ENCODE measurements around the gene TSPOAP1. TPM values are rescaled to one million over a fixed set of nuclear protein-coding genes. Genes with fewer than 3 reads are reported as not detected.

TSPOAP1 gene
- total and polyA plus RNA-seq, 4 donors, result 4.3 to 46.7 (median 15.0) TPM

- no peaks in the 10 kb centered on the region for H3K4me1 ChIP-seq (ENCODE audit: control insufficient read depth in 1 of 2, insufficient read depth in 2 of 2, low read length in 2 of 2)
- no peaks in the 10 kb centered on the region for H3K27me3 ChIP-seq (ENCODE audit: control insufficient read depth in 1 of 2, insufficient read depth in 2 of 2, low read length in 1 of 2)
- H3K36me3 ChIP-seq (ENCODE audit: control insufficient read depth in 1 of 2, insufficient read depth in 2 of 2, low read length in 1 of 2), result no peaks in the 10 kb centered on the region
- DNase-seq (no peak), ATAC-seq (ENCODE audit: low FRiP score) (no peak)
- WGBS, 2 donors, result 50 to 53% methylated on average over 7 of the region's 7 CpGs
- no peak overlapping the region for H3K4me3 ChIP-seq (ENCODE audit: low read length in 2 of 2)
- intact Hi-C loops (cut with DNase I), result no loop called here
- H3K27ac ChIP-seq (ENCODE audit: low read depth in 1 of 2, low read length in 2 of 2), result no peak overlapping the region
- H3K9me3 ChIP-seq (ENCODE audit: control insufficient read depth, low read length), result no peaks in the 10 kb centered on the region
Observed at GRCh38 chr17:58364270-58364942, 35.8 kb upstream of the TSPOAP1 start.

- Histone ChIP-seq H3K4me1 (ENCODE audit: control insufficient read depth in 1 of 2, insufficient read depth in 2 of 2, low read length in 2 of 2) (no peaks in the 10 kb centered on the region), H3K9me3 (ENCODE audit: control insufficient read depth, low read length) (no peaks in the 10 kb centered on the region), H3K4me3 (ENCODE audit: low read length in 2 of 2) (no peak overlapping the region), H3K36me3 (ENCODE audit: control insufficient read depth in 1 of 2, insufficient read depth in 2 of 2, low read length in 1 of 2) (no peaks in the 10 kb centered on the region), H3K27ac (ENCODE audit: low read depth in 1 of 2, low read length in 2 of 2) (no peak overlapping the region), H3K27me3 (ENCODE audit: control insufficient read depth in 1 of 2, insufficient read depth in 2 of 2, low read length in 1 of 2) (no peaks in the 10 kb centered on the region)
- 78 to 82% methylated on average over 8 of the region's 8 CpGs for WGBS, 2 donors
- ATAC-seq (ENCODE audit: low FRiP score), result no peak
- intact Hi-C loops (cut with DNase I), result no loop called here
- DNase-seq, result no peak
Observed at GRCh38 chr17:58363457-58364185, 35.0 kb upstream of the TSPOAP1 start.

- H3K4me3 ChIP-seq (ENCODE audit: low read length in 2 of 2), result no peak overlapping the region
- DNase-seq (no peak), ATAC-seq (ENCODE audit: low FRiP score) (no peak)
- H3K36me3 ChIP-seq (ENCODE audit: control insufficient read depth in 1 of 2, insufficient read depth in 2 of 2, low read length in 1 of 2), result no peaks in the 10 kb centered on the region
- no peaks in the 10 kb centered on the region for H3K4me1 ChIP-seq (ENCODE audit: control insufficient read depth in 1 of 2, insufficient read depth in 2 of 2, low read length in 2 of 2)
- no peak overlapping the region for H3K27ac ChIP-seq (ENCODE audit: low read depth in 1 of 2, low read length in 2 of 2)
- intact Hi-C loops (cut with DNase I), result no loop called here
- WGBS, 2 donors, result 88 to 94% methylated on average over 16 of the region's 16 CpGs
- no peaks in the 10 kb centered on the region for H3K27me3 ChIP-seq (ENCODE audit: control insufficient read depth in 1 of 2, insufficient read depth in 2 of 2, low read length in 1 of 2)
- H3K9me3 ChIP-seq (ENCODE audit: control insufficient read depth, low read length), result no peaks in the 10 kb centered on the region
Observed at GRCh38 chr17:58362368-58363014, 33.9 kb upstream of the TSPOAP1 start.

- intact Hi-C loops (cut with DNase I), result no loop called here
- Histone ChIP-seq H3K36me3 (ENCODE audit: control insufficient read depth in 1 of 2, insufficient read depth in 2 of 2, low read length in 1 of 2) (no peaks in the 10 kb centered on the region), H3K27ac (ENCODE audit: low read depth in 1 of 2, low read length in 2 of 2) (no peak overlapping the region), H3K4me1 (ENCODE audit: control insufficient read depth in 1 of 2, insufficient read depth in 2 of 2, low read length in 2 of 2) (no peaks in the 10 kb centered on the region), H3K9me3 (ENCODE audit: control insufficient read depth, low read length) (no peaks in the 10 kb centered on the region), H3K4me3 (ENCODE audit: low read length in 2 of 2) (no peak overlapping the region), H3K27me3 (ENCODE audit: control insufficient read depth in 1 of 2, insufficient read depth in 2 of 2, low read length in 1 of 2) (no peaks in the 10 kb centered on the region)
- DNase-seq (no peak), ATAC-seq (ENCODE audit: low FRiP score) (no peak)
- WGBS, 2 donors, result 40 to 55% methylated on average over 5 of the region's 5 CpGs
Observed at GRCh38 chr17:58360296-58361063, 31.9 kb upstream of the TSPOAP1 start.

GRCh38 chr17:58358408-58359172 is 30.0 kb upstream of the TSPOAP1 start:
- intact Hi-C loops (cut with DNase I), result loop anchor here in 1 of 2 donors (5.0 kb wide), 1 partner anchor 36 kb away; no protein-coding TSS in a partner anchor
- no peaks in the 10 kb centered on the region for H3K36me3 ChIP-seq (ENCODE audit: control insufficient read depth in 1 of 2, insufficient read depth in 2 of 2, low read length in 1 of 2)
- DNase-seq, result peak in 1 of 2 donors; percentile 26

GRCh38 chr17:58357312-58358297 is 29.0 kb upstream of the TSPOAP1 start:
- DNase-seq (no peak), ATAC-seq (ENCODE audit: low FRiP score) (no peak)
- Histone ChIP-seq H3K27me3 (ENCODE audit: control insufficient read depth in 1 of 2, insufficient read depth in 2 of 2, low read length in 1 of 2) (no peaks in the 10 kb centered on the region), H3K27ac (ENCODE audit: low read depth in 1 of 2, low read length in 2 of 2) (no peak overlapping the region), H3K4me1 (ENCODE audit: control insufficient read depth in 1 of 2, insufficient read depth in 2 of 2, low read length in 2 of 2) (no peaks in the 10 kb centered on the region), H3K4me3 (ENCODE audit: low read length in 2 of 2) (no peak overlapping the region), H3K9me3 (ENCODE audit: control insufficient read depth, low read length) (no peaks in the 10 kb centered on the region), H3K36me3 (ENCODE audit: control insufficient read depth in 1 of 2, insufficient read depth in 2 of 2, low read length in 1 of 2) (no peaks in the 10 kb centered on the region)
- intact Hi-C loops (cut with DNase I), result loop anchor here in 1 of 2 donors (5.0 kb wide), 1 partner anchor 35 kb away; no protein-coding TSS in a partner anchor
- 88 to 90% methylated on average over 22 of the region's 22 CpGs for WGBS, 2 donors

More at GRCh38 chr17:58358408-58359172, 30.0 kb upstream of the TSPOAP1 start:
- Histone ChIP-seq H3K4me1 (ENCODE audit: control insufficient read depth in 1 of 2, insufficient read depth in 2 of 2, low read length in 2 of 2) (no peaks in the 10 kb centered on the region), H3K27ac (ENCODE audit: low read depth in 1 of 2, low read length in 2 of 2) (no peak overlapping the region), H3K4me3 (ENCODE audit: low read length in 2 of 2) (no peak overlapping the region), H3K9me3 (ENCODE audit: control insufficient read depth, low read length) (no peaks in the 10 kb centered on the region), H3K27me3 (ENCODE audit: control insufficient read depth in 1 of 2, insufficient read depth in 2 of 2, low read length in 1 of 2) (no peaks in the 10 kb centered on the region)
- ATAC-seq (ENCODE audit: low FRiP score), result no peak
- WGBS, 2 donors, result 85 to 91% methylated on average over 16 of the region's 16 CpGs

- no peak for ATAC-seq (ENCODE audit: low FRiP score)
- H3K9me3 ChIP-seq (ENCODE audit: control insufficient read depth, low read length), result no peaks in the 10 kb centered on the region
- H3K27ac ChIP-seq (ENCODE audit: low read depth in 1 of 2, low read length in 2 of 2), result no peak overlapping the region
- no peak overlapping the region for H3K4me3 ChIP-seq (ENCODE audit: low read length in 2 of 2)
- intact Hi-C loops (cut with DNase I), result loop anchor here in 1 of 2 donors (5.0 kb wide), 1 partner anchor 34 kb away; no protein-coding TSS in a partner anchor
- WGBS, 2 donors, result 88% methylated on average over 1 of the region's 1 CpG
- no peak for DNase-seq
- H3K27me3 ChIP-seq (ENCODE audit: control insufficient read depth in 1 of 2, insufficient read depth in 2 of 2, low read length in 1 of 2), result no peaks in the 10 kb centered on the region
- no peaks in the 10 kb centered on the region for H3K36me3 ChIP-seq (ENCODE audit: control insufficient read depth in 1 of 2, insufficient read depth in 2 of 2, low read length in 1 of 2)
- no peaks in the 10 kb centered on the region for H3K4me1 ChIP-seq (ENCODE audit: control insufficient read depth in 1 of 2, insufficient read depth in 2 of 2, low read length in 2 of 2)
Observed at GRCh38 chr17:58356231-58356630, 27.6 kb upstream of the TSPOAP1 start.
